Small intestine (tissue), 7 donors: ENCODE results near the gene DCLK3. TPM values are rescaled to one million over a fixed set of nuclear protein-coding genes. Genes with fewer than 3 reads are reported as not detected.

Experiments used
- DNase-seq, 2 donors: peaks; one replicate each; pipeline versions ENCODE4 v3.0.0 to v3.0.0-alpha.2; 2013
- FAIRE-seq: peaks from 2 replicates; lab custom pipeline; 2012; peaks lifted over from hg19 to GRCh38; lab: Jason Lieb, UNC
- H3K27ac ChIP-seq, 3 donors: one replicate each; pipeline ENCODE4 v1.5.1; 2013; ENCODE audit warnings: low read length in 2 of 3, mild to moderate bottlenecking in 2 of 3, control low read depth in 1 of 3, inconsistent platforms in 1 of 3, low read depth in 1 of 3, moderate library complexity in 1 of 3
- H3K27me3 ChIP-seq, 3 donors: one replicate each; pipeline ENCODE4 v1.6.1; 2013; ENCODE audit warnings: low read length in 3 of 3, inconsistent platforms in 1 of 3; ENCODE audit not compliant: control insufficient read depth in 3 of 3, insufficient read depth in 3 of 3
- H3K36me3 ChIP-seq, 3 donors: one replicate each; pipeline ENCODE4 v1.6.1; 2013; ENCODE audit warnings: low read length in 3 of 3, inconsistent platforms in 1 of 3, low read depth in 1 of 3, mild to moderate bottlenecking in 1 of 3, moderate library complexity in 1 of 3; ENCODE audit not compliant: control insufficient read depth in 3 of 3, insufficient read depth in 2 of 3
- H3K4me1 ChIP-seq, 3 donors: one replicate each; pipeline ENCODE4 v1.6.1; 2013; ENCODE audit warnings: low read length in 2 of 3, inconsistent platforms in 1 of 3, low read depth in 1 of 3, mild to moderate bottlenecking in 1 of 3, moderate library complexity in 1 of 3; ENCODE audit not compliant: control insufficient read depth in 3 of 3, insufficient read depth in 2 of 3
- H3K4me3 ChIP-seq, 3 donors: one replicate each; pipeline ENCODE4 v1.5.1; 2013; ENCODE audit warnings: low read length in 3 of 3, control low read depth in 1 of 3, inconsistent platforms in 1 of 3, low read depth in 1 of 3, mild to moderate bottlenecking in 1 of 3, moderate library complexity in 1 of 3
- H3K9me3 ChIP-seq, 2 donors: one replicate each; pipeline ENCODE4 v1.6.1; 2013; ENCODE audit warnings: low read depth in 1 of 2, low read length in 1 of 2; ENCODE audit not compliant: control insufficient read depth in 2 of 2, insufficient read depth in 1 of 2
- WGBS, 3 donors: extraction: QIAGEN DNeasy Blood & Tissue Kit; methylation state at CpG; one replicate each; pipeline ENCODE4 v1.1.7; 2013; 5-methylcytosine and 5-hydroxymethylcytosine counted together
- polyA plus RNA-seq, 4 donors: library from polyadenylated mRNA; stranded (reverse) in 3 of 4; unstranded in 1 of 4; fragments of 200-250 nt in 3 of 4; fragments of 120-200 nt in 1 of 4; gene quantifications; one replicate each; pipeline versions ENCODE4 v1.2.1 to v1.2.3, GENCODE V29; 2013
- donor health status: healthy with polysubstance abuse.
- donor health status: control.
- donor health status: control.
- donor health status: Bipolar disorder and iron deficiency.
- donor health status: healthy.

The DCLK3 gene
- polyA plus RNA-seq, 4 donors: 0.24 to 0.31 (median 0.27) TPM; not detected in 1

DNA sequence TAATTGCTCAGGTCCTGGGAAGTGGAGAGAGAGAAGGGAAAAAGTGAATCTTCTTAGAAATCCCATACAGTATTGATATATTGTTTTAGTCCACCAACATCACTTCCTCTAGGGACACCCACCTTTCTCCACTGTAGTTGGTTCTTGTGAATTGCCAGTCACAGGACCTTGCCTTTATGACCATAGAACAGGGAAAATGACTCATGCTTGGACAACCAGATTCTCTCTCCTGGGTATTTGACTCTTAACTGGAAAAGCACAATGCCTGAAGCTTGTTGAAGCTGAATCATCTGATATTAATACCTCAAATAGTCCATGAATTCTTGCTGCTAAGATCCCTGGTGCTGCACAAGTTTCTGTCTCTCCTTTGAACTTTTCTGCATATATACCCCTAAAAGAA lies 32.5 kb upstream of the DCLK3 start:
- Histone ChIP-seq H3K27ac (no peak overlapping the region), H3K27me3 (peaks cover 0 to 3% (median 0%) of the 10 kb centered on the region in 3 donors), H3K4me1 (no peaks in the 10 kb centered on the region), H3K36me3 (no peaks in the 10 kb centered on the region), H3K9me3 (no peaks in the 10 kb centered on the region), H3K4me3 (no peak overlapping the region)
- FAIRE-seq: no peak
- no peak for DNase-seq

DNA sequence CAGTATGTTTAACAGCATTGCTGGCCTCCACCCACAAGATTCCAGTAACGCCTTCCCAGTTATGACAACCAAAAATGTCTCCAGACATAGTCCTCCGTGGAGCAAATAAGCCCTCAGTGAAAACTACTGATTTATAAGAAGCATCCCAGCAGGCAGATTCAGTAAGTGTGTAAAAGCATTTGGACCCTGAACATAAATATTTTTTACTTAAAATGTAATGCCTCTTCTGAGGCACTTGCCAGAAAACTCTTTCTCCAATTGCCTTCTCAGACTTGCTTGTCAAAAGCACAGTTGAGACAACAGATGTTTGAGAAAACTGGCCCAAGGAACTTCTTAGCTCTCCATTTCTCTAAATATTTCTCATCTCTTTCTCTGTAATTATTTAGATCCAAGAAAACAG lies 31.8 kb upstream of the DCLK3 start:
- peaks cover 0 to 2% (median 1%) of the 10 kb centered on the region in 3 donors for H3K27me3 ChIP-seq
- no peak overlapping the region for H3K27ac ChIP-seq
- H3K4me1 ChIP-seq: no peaks in the 10 kb centered on the region
- H3K4me3 ChIP-seq: no peak overlapping the region
- no peaks in the 10 kb centered on the region for H3K36me3 ChIP-seq
- H3K9me3 ChIP-seq: no peaks in the 10 kb centered on the region
- FAIRE-seq: no peak
- DNase-seq: no peak
- 68 to 86% (median 81%) methylated on average over 2 of the region's 2 CpGs for WGBS, 3 donors

DNA sequence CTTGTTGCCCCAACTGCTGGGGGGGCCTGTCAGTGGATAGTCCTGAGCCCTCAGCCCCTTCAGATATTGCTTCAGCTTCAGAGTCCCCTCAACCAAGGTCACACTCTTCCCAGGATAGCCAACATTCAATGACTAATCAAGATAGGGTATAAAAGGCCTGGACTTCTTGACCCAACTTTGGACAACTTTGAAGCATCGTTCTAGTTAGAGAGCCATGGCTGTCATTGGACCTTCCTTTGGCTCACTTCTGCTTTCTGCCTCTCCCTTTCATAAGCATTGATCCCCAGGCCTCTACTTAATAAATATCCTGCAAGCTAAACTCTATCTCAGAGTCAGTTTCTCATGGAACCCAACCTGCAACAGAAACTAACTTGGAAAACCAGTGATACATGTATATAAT lies 31.3 kb upstream of the DCLK3 start:
- WGBS, 3 donors: 85 to 87% (median 85%) methylated on average over 1 of the region's 1 CpG
- no peaks in the 10 kb centered on the region for H3K36me3 ChIP-seq
- H3K9me3 ChIP-seq: no peaks in the 10 kb centered on the region
- H3K27me3 ChIP-seq: peaks cover 0 to 6% (median 0%) of the 10 kb centered on the region in 3 donors
- DNase-seq: no peak
- peak overlapping the region in 1 of 3 donors; percentile 8 for H3K27ac ChIP-seq
- no peak overlapping the region for H3K4me3 ChIP-seq
- H3K4me1 ChIP-seq: no peaks in the 10 kb centered on the region
- no peak for FAIRE-seq

DNA sequence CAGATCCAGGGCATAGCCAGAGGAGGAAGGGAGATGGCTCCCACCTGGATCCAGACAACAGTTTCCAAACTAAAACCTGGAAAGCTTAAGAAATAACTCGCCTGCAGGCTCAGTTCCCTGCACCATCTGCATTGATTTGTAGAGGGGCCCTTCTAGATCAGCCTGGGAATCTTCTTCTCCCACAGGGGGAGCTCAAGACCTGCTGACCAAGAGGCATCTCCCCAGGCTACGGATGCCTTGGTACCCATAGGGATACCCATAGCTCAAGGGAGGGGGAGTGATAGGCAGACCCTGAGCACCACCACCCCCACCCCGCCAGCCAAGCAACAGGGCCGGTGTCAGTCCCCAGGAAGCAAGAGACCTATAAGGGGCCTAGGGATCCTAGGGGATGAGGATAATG lies 28.0 kb upstream of the DCLK3 start:
- Histone ChIP-seq H3K27ac (no peak overlapping the region), H3K4me3 (no peak overlapping the region), H3K36me3 (no peaks in the 10 kb centered on the region), H3K9me3 (no peaks in the 10 kb centered on the region), H3K27me3 (peaks cover 0 to 6% (median 0%) of the 10 kb centered on the region in 3 donors), H3K4me1 (no peaks in the 10 kb centered on the region)
- DNase-seq (peak; percentile 18 to 26), FAIRE-seq (no peak)
- 55 to 64% (median 57%) methylated on average over 4 of the region's 4 CpGs for WGBS, 3 donors

DNA sequence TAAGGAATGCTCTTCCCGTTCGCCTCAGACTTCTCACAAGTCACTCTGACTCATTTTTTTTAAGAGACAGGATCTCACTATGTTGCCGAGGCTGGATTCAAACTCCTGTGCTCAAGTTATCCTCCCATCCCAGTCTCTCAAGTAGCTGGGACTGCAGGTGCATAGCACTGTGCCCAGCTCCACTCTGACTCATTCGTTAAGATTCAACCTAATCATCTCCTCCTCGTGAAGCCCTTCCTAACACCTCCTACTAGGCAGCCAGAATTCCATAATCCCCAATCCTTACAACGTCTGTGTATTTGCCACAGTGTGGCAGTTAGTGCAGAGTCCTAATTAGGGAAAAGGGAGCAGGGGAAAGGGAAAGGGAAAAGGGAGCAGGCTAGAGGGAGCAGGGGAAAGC lies 26.4 kb upstream of the DCLK3 start:
- Histone ChIP-seq H3K4me1 (no peaks in the 10 kb centered on the region), H3K36me3 (no peaks in the 10 kb centered on the region), H3K4me3 (no peak overlapping the region), H3K9me3 (no peaks in the 10 kb centered on the region), H3K27me3 (peaks cover 0 to 6% (median 0%) of the 10 kb centered on the region in 3 donors), H3K27ac (no peak overlapping the region)
- WGBS, 3 donors: 52 to 53% (median 52%) methylated on average over 6 of the region's 6 CpGs
- no peak for DNase-seq
- FAIRE-seq: no peak

DNA sequence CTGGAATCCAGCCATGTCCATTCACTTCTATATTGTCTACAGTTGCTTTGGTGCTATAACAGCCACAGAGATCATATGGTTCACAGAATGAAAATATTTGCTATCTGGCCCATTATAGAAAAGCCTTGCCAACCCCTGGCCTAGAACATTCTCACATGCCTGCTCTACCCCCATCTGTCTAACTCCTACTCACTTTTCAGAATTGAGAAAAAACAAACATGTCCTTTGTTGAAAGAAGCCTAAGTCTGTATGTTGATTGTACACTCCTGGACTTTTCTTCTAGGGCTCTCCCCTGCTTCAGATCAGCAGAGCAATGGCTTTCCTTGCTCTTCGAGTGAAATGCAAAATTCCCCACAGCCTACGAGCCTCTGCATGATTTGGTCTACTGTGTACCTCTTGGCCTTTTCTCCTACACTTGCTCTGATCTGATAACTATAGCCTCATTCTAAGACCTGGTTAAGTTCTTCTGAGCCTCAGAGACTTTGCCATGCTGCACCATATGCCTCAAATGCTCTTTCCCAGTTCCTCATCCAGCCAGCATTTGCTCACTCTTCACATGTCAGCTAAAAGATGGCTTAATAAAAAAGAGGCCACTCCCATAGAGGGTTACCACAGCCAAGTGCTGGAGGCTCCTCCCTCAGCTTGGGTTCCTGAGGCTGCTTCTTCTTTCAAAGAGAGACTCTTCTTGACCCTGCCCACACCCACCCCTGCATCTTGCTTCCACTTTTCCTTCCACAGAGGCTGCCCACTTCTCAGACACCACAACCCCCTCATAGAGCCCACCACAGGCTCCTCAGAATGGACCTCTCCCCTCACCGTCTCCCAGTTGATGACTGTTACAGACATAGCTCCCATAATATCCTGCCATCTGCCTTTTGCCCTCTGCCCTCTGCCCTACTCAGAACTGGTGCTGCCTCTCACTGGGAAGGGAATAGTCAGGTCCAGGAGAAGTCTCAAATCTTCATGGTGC lies 22.9 kb upstream of the DCLK3 start:
- no peaks in the 10 kb centered on the region for H3K4me1 ChIP-seq
- H3K27me3 ChIP-seq: peaks cover 0 to 9% (median 0%) of the 10 kb centered on the region in 3 donors
- no peaks in the 10 kb centered on the region for H3K36me3 ChIP-seq
- FAIRE-seq: no peak
- no peaks in the 10 kb centered on the region for H3K9me3 ChIP-seq
- H3K4me3 ChIP-seq: no peak overlapping the region
- 65 to 77% (median 71%) methylated on average over 3 of the region's 3 CpGs for WGBS, 3 donors
- H3K27ac ChIP-seq: no peak overlapping the region
- no peak for DNase-seq

DNA sequence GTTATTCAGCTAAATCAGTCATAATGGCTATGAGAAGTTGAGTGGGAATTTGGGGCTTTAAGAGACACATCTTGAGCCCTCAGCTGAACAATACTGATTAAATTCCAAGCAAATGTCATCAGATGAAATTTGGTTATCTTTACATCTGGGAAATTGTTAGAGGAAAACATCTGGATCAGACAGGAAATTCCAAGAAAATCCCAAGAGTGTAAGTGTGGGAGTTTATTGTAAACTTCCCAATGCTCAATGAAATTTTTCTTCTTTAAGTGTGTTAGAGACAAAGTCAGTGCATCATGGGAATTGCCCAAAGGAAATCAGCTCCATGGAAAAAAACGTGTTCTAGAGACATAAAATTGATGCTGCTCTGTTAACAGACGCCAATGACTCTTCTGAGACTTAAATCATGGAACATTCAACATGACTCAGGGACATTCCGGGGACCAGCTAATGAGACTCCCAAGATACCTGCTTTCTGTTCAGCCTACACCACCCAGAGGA lies 19.8 kb upstream of the DCLK3 start:
- no peaks in the 10 kb centered on the region for H3K36me3 ChIP-seq
- no peaks in the 10 kb centered on the region for H3K4me1 ChIP-seq
- FAIRE-seq (no peak), DNase-seq (no peak)
- WGBS, 3 donors: 58 to 73% (median 65%) methylated on average over 3 of the region's 3 CpGs
- no peak overlapping the region for H3K4me3 ChIP-seq
- no peaks in the 10 kb centered on the region for H3K9me3 ChIP-seq
- no peak overlapping the region for H3K27ac ChIP-seq
- H3K27me3 ChIP-seq: peaks cover 0 to 3% (median 0%) of the 10 kb centered on the region in 3 donors

DNA sequence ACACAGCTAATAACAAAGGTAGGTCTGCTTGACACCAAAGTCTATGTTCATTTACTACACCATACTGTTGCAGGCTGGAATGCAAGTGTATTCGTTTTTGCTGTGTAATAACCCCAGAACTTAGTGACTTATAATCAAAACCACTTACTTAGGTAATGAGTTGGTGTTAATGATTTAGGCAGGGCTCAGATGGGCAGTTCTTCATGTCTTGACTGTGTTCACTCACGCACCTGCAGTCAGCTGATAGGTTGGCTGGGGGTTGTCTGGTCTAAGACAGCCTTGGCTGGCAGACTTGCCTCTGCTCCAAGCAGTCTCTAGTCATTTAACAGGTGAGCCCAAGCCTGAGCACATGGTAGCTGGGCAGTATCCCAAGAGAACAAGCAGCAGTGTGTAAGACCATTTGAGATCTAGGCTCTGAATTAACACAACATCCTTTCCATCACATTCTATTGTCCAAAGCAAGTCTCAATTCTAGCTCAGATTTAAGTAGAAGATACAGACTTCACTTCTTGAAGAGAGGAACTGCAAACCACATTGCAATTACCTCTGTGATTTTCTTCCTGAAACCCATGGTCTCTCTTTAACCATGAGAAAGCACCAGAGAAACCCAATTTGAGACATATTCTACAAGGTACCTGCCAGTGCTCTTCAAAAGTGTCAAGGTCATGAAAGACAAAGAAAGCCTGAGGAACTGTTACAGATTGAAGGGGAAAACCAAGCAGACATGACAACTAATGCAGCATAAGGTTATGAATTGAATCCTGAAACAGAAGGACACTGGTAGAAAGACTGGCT lies 13.3 kb upstream of the DCLK3 start:
- no peaks in the 10 kb centered on the region for H3K27me3 ChIP-seq
- H3K4me3 ChIP-seq: no peak overlapping the region
- no peaks in the 10 kb centered on the region for H3K9me3 ChIP-seq
- DNase-seq (no peak), FAIRE-seq (no peak)
- no peaks in the 10 kb centered on the region for H3K36me3 ChIP-seq
- H3K27ac ChIP-seq: no peak overlapping the region
- H3K4me1 ChIP-seq: no peaks in the 10 kb centered on the region
- 58 to 75% (median 59%) methylated on average over 2 of the region's 2 CpGs for WGBS, 3 donors
